HG03457 (cell line): Measurements from ENCODE around the gene CLEC2D.
"Not testable (repeated sequence)": the region's sequence is repeated elsewhere in the genome, so short reads cannot be mapped to it uniquely, and the experiment has no call there.

Experiments
- ATAC-seq: cut with Tn5 transposase; IDR thresholded peaks from one replicate; pipeline ENCODE4 v1.9.1; 2021; ENCODE audit warnings: moderate number of reproducible peaks; ENCODE audit not compliant: unreplicated experiment

The CLEC2D gene

DNA sequence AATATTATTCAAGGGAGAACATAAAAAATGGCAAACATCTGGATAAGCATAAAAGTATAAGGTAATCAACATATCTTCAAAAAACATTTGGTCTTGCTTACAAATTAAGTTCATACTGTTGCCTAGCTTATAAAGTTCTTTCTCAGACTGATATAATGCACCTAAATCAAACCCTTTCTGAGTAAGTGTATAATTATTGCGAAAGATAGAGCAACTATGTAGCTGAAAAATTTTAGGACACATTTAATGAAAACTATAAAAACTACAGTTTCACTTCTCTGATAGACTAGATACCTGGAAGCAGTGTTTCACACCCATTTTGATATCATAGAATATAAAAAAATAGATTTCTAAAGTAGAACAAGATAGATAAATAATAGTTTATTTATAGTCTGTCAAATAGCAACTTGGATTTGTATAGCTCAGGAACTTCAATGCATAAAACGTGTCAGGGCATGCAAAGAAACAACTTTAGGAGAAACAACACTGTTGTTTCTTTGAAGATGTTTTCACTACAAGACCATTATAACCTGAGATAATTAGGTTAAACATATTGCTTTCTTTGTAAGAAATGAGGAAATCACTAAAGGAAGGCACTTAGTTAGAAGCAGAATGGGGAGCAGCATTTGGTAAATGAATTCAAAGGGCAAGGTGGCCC is 55.8 kb downstream of the CLEC2D start:
- no peak for ATAC-seq

DNA sequence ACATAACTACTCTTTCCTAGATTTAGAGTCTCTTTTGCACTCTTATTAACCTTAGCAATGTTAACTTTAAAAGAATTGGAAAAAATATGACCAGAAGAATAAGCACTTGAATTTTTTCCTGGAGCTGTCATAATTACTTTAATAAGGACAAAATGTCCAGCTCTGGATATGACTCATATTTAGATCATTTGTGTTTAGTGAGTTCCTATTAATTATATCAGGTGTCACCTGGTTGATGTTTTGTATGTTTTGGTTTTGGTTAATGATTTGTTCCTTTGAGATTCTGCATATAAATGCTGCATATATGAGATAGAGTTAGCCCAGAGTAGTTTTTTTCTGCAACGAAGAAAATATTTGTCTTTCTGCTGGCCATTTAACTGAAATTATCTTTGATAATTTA is 58.3 kb downstream of the CLEC2D start:
- no peak for ATAC-seq

DNA sequence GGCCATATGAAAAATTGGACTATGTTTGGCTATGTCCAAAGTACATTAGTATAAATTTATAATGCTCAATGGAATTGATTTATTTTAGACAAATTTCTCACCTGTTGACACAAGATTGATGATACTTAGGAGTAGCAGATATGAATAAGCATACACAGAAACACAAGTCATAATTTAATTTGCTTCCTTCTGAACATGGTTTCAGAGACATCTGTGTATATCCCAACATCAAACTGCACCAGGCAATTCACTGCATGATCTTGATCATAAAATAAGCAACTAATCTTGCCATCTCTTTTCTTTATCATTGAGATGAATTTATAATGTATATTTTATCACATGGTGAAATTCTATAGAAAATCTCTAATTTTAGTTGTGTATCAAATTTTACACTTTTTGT is 59.6 kb downstream of the CLEC2D start:
- no peak for ATAC-seq

DNA sequence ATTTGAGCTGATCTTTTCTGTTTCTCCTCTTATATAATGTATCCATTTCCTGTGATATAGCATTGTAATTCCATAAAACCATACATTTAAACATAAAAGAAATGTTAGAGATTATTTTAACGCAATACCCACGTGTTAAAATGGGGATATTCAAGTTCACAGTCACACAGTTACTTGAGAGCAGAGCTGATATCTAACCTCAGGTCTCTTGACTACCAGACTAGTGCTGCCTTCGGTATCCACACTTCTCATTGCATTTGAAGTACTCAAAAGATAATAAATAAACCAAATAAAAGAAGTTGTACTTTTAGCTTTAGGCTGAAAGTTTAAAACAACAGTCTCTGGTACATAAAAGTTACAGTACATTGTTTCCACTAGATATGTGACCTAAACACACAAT is 60.5 kb downstream of the CLEC2D start:
- no peak for ATAC-seq

DNA sequence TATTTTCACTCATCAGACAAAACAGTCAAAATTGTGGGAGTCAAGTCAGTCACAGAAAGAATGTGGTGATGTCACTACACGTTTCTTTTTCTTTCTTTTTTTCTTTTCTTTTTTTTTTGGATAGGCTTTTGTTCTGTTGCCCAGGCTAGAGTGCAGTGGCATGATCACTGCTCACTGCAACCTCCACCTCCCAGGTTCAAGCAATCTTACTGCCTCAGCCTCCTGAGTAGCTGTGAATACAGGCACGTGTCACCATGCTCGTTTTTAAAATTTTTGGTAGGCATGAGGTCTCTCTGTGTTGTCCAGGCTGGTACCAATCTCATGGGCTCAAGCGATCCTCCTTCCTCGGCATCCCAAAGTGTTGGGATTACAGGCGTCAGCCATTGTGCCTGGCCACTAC is 61.1 kb downstream of the CLEC2D start:
- ATAC-seq, result no peak

DNA sequence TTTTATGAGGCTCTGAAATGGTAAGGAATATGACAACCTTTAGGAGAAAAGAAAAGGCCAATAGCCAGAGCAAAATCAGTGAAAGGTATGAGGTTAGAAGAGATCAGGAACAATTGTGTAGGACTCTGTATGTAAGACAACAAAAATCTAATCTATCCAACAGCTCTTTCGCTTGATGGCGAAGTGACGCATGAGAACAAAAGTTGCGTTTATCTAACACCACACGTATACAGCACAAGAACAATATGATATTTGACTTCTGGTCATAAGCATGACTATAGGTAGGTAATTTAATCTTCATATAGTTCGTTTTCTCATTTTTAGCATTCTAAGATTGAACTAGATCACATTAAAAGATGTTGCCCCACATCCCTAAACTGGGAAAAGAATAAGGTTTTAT is 61.9 kb downstream of the CLEC2D start:
- ATAC-seq, result no peak

DNA sequence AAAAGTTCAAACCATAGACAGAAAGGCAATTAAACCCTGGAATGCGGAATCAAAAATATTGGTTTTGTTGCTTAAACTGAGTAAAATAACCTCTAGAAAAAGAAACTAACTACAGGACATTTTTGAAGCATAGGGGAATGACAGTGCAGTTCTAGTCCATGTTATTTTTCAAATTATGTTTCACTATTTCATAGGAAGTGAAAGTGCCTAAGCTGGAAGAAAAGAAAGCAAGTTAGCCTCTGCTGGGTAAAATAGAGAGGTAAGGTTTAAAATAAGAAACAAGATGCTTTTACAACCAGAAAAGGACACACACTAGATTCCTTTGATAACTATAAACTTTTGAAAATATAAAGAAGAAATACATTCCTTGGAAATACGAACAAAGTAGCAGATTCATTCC is 62.3 kb downstream of the CLEC2D start:
- ATAC-seq, result no peak

DNA sequence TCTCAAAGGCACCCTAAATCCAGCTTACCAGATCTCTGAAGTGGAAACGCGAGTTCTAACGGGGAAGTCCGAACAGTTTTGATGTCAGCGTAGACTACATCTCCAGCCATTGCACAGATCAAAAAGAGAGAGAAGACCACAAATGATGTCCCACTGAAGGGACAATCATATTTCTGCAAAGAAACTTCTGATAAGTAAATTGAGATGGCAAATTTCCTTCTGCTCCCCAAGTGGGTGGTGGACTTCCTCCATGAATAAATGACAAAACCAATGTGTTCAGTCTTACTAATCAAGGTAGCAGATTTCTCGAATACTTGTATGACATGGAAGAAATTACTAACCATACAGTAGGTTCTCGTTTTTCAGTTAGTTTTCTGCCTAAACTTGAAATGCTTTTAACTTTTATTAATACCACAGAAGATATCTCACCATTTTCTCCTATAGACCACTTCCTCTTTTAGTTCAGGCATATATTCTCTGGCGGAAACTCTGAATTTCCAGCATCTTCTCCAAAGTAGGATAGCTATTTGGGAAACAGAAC is 63.5 kb downstream of the CLEC2D start, which contains the start of gene CLECL1:
Gene CLECL1, minus strand, starts transcription at position 177 of the 541 bp plus-strand sequence.
- ATAC-seq, result no peak

DNA sequence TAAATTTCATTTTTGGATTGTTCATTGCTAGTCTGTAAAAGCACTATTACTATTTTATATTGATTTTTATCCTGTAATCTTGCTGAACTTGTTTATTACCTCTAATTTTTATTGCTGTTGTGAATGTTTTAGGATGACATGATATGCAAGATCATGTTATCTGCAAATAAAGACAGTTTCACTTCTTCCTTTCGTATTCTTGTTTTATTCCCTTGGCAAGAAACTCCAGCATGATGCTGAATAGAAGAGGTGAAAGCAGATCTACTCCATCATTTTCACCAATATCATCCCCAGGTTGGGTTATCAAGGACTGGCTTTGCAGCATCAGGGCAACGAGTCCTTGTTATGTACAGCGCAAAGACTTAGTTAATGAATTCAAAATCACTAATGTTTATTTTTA is 66.1 kb downstream of the CLEC2D start:
- ATAC-seq, result no peak

DNA sequence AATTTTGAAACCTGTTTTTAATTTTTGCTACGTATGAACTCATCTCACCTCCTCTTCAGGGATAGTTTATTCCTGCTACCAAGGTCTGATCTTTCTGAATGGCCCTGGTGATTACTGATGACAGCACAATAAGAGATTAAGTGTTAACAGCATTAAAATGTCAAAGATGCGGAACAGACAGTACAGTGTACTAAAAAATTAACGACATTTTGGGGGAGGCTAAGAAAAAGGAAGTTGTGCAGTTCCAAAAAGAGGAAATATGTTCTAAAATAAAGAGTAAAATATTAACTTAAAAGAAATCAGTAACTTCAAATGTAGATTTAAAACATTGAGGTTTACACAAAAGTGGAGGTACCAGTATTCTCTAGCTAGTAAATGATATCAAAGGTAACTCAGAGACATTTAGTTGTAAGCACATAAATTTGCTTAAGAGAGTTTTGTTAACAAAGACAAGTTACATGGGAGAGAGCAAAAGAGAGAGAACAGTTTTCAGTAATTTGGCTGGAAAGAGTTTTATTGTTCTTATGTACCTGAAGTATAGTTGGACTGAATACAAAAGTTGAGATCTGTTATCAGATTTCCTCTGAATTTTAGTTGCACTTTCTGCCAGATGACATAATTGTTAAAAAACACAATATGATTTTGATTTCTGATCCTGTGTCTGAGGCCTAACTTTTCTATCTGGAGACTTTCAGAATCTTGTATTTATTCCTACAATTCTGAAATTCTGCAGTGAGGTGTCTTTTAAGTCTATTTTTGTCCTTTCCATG is 67.6 kb downstream of the CLEC2D start:
- ATAC-seq, result no peak

DNA sequence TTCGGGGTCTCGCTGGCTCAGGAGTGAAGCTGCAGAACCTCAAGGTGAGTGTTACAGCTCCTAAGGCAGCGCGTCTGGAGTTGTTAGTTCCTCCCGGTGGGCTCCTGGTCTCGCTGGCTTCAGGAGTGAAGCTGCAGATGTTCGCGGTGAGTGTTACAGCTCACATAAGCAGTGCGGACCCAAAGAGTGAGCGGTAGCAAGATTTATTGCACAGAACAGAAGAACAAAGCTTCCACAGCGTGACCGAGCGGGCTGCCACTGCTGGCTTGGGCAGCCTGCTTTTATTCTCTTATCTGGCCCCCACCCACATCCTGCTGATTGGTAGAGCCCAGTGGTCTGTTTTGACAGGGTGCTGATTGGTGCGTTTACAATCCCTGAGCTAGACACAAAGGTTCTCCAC is 69.4 kb downstream of the CLEC2D start:
- not testable (repeated sequence) for ATAC-seq

DNA sequence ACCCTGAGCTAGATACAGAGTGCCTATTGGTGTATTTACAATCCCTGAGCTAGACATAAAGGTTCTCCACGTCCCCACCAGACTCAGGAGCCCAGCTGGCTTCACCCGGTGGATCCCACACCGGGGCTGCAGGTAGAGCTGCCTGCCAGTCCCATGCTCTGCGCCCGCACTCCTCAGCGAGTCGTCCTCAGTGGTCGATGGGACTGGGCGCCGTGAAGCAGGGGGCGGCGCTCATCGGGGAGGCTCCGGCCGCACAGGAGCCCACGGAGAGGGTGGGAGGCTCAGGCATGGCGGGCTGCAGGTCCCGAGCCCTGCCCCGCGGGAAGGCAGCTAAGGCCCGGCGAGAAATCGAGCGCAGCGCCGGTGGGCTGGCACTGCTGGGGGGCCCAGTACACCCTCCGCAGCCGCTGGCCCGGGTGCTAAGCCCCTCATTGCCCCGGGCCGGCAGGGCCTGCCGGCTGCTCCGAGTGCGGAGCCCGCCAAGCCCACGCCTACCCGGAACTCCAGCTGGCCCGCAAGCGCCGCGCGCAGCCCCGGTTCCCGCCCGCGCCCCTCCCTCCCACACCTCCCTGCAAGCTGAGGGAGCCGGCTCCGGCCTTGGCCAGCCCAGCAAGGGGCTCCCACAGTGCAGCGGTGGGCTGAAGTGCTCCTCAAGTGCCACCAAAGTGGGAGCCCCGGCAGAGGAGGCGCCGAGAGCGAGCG is 70.0 kb downstream of the CLEC2D start:
- ATAC-seq, result not testable (repeated sequence)

DNA sequence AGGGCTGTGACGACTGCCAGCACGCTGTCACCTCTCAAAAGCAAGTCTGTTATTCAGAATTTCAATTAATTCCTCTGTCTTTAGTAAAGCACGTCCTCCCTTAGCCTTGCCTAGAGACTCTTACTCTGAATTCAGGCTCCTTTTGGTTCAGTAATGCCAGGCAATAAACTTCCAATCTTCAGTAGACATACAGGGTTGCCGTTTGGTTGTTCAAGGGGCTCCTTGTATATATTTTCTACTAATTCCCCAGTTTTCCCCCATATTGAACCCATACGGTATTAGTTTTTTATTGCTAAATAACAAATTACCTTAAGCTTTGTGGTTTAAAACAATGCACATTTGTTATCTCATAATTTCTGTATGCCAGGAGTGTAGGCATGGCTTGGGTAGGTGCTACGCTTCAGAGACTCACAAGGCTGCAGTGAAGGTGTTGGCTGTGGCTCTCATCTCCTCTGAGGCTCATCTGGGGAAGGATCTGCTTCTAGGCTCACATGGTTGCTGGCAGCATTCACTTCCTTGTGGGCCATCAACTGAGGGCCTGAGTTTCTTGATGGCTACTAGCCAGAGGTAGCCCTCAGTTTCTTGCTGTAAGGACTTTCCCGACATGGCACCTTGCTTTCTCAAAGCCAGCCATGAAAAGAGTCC is 70.7 kb downstream of the CLEC2D start:
- no peak for ATAC-seq

DNA sequence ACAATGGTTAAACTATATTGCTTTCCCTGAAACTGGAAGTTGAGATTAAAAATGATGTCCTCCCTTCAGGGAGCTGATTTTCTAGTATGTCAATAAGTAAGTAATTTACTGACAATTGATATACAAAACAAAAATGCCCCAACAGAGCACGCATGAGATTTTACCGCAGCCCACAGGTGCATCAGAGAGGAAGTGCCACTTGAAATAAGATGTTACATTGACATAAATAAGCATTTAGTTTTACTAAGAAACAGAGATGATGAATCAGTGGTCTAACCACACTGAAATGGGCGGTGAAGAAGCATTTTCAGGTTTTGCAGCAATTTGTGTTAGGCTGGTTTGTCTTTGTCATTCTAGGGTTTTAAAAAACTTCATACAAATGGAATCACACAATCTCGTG is 72.2 kb downstream of the CLEC2D start:
- ATAC-seq, result peak; percentile 68

DNA sequence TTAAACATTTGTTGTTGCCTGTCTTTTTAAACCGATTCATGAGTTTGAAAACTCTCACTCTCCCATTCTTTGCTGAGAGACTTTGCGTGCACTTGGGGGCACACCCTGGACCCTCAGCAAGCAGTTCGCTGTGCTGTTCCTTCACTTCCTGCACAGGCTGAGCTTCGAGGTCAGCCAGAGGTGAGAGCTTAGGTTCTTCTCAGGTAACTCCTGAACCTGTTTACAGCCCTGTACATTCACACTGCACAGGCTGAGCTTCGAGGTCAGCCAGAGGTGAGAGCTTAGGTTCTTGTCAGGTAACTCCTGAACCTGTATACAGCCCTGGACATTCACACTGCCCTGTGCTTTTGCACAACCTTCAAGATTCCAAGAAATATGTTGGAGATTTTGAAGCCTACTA is 73.1 kb downstream of the CLEC2D start:
- ATAC-seq, result no peak

DNA sequence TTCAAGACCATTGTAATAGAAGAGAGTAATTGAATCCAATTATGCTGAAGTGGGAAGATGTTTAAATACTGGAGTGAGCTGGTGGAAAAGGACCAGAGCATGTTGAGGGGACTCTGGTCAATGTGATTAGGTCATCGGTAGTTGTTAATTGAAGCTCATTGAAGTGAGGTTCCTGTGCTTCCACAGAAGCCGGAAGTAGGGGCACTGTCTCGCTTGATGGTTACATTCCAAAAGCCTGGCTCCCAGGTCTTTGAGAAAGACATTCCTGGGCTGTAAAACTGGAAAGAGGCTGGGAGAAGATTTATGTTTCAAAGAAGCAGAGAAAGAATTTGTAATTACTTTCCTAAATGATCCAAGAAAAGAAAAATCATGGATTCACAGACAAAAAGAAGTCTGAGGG is 75.7 kb downstream of the CLEC2D start:
- ATAC-seq, result no peak
